GM21825 (cell line): ENCODE data around the gene APC.
"Not testable (repeated sequence)": the region's sequence is repeated elsewhere in the genome, so short reads cannot be mapped to it uniquely, and the experiment has no call there.

Source experiments
- ATAC-seq: cut with Tn5 transposase; IDR thresholded peaks from one replicate; pipeline ENCODE4 v1.9.1; 2021; ENCODE audit warnings: mild to moderate bottlenecking, moderate library complexity; ENCODE audit not compliant: unreplicated experiment

The APC gene

DNA sequence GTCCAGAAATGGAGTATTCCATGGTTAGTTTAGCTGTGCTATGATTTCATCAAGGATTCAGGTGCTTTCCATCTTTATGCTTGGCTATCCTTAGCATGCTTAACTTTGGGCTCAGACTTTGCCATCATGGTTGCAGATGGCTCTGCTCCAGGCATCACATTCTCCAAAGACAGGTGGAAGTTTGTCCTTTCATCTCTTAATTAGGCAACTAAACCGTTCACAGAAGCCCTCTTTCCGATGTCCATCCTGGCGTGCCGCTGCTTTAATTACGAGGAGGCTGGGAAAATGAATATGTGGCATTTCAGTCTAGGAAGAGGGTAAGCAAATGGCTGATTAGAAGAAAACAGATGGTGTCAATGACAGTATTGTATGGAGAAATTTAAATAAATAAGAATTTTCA lies 24.5 kb upstream of the APC start:
- no peak for ATAC-seq

DNA sequence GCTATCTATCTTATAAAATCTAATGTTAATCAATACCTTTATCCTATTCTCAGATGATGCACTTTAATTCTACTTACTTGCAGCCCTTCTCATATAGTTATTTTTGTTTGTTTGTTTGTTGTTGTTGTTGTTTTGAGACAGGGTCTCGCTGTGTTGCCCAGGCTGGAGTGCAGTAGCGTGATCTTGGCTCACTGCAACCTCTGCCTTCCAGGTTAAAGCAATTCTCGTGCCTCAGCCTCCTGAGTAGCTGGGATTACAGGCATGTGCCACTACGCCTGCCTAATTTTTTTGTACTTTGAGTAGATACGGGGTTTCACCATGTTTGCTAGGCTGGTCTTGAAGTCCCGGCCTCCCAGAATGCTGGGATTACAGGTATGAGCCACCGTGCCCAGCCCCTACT lies 20.8 kb upstream of the APC start:
- ATAC-seq, result not testable (repeated sequence)

DNA sequence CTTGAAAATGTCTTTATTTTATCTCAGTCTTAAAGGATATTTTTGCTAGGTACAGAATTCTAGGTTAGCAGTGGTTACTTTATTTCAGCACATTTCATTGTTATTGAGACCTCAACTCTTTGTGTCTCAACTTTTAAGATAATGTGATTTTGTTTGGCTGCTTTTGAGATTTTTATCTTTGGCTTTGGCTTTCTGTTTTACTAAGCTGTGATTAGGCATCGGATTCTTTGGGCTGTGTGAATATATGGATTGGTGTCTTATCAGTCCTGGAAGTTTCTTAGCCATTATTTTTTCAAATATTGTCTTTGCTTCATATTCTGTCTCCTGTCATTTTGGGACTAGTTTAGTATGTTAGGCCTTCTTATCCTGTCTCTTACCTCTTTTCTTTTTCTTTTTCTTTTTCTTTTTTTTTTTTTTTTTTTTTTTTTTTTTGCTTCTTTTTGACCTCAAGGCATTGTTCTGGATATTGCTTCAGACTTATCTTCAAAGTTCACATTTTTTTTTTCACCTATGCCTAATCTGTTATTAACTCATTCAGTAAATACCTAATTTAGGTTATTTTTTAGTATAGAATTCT lies 20.1 kb upstream of the APC start:
- no peak for ATAC-seq

DNA sequence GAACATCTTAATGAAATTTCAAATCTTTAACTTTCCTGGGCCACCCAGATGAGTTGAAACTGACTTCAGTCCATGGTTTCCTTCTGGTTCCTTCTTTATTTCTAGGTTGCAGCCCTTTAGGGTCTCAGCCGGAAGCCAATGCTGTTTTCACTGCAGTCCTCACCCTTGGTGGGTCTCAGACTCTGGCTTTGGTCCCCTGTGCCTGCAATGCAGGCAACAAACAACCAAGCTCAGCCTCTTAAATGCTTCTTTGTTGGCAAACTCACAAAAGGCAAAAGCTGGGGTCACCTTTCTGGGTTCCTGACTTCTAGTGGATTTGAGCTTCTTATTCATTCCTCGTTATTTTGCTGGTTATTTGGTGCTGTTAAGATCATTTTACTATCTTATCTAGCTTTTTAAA lies 19.3 kb upstream of the APC start:
- ATAC-seq, result no peak

DNA sequence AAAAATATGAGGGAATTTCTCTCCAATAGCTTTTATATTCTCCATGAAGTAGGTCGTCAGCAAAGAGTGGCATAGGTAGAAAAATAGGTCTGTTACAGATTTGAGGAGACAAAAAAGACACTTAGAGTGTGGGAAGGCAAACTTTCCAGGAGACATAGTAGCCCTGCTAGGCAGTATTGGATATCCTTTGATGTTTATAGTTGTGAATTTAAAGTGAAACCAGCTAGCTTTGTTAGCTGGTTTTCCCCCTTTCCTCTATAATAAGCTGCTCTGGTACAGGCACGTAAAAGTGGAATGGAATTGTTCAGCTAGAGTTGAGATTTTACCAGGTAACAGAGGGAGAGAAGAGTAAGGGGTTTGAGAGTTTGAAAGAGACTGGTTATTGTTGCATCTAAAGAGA lies 17.1 kb upstream of the APC start:
- no peak for ATAC-seq

DNA sequence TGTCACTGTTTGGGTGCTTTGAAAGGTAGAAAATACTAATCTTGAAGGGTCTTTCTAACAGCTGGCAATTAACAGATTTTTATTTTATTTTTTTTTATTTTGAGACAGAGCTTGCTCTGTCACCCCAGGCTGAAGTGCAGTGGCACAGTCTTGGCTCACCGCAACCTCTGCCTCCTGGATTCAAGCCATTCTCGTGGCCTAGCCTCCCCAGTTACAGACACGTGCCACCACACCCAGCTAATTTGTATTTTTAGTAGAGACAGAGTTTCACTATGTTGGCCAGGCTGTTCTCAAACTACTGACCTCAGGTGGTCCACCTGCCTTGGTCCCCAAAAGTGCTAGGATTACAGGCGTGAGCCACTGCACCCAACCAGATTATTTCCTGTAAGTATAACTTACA lies 12.8 kb upstream of the APC start:
- ATAC-seq, result no peak

DNA sequence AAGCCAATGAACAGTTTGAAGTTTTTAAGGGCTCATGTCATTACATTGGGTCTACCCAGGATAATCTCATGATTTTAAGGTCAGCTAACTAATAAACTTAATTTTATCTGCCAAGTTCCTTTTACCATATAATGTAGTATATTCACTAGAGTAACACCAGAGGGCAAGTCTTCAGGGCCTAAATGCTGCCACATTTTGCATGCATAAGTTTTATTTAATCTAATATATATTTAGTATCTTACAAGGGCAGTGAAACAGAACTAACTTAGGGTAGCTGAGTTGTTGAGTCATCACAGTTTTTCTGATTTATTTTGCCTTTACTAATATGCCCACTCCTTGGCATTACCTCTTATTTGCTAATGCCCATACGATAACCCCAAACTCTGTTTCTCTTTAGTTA lies 8.1 kb upstream of the APC start:
- no peak for ATAC-seq

DNA sequence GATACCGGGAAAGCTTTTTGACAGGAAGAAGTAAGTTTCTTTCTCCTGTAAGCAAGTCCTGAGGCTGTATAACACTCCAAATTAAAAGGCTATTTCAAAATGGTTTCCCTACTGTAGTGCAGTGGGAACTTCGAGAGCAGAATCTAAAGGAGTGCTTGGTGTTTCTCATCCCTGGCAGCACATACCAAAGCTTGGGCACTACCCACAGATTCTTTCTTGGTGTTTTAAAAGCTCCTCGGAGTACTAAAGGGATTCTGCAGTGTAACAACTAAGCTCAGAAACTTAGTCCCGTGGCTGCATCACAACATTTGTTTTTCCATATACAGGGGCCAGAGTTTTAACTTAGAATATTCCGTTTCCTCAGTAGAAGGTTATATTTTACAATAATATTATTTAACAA lies 5.6 kb upstream of the APC start:
- no peak for ATAC-seq

DNA sequence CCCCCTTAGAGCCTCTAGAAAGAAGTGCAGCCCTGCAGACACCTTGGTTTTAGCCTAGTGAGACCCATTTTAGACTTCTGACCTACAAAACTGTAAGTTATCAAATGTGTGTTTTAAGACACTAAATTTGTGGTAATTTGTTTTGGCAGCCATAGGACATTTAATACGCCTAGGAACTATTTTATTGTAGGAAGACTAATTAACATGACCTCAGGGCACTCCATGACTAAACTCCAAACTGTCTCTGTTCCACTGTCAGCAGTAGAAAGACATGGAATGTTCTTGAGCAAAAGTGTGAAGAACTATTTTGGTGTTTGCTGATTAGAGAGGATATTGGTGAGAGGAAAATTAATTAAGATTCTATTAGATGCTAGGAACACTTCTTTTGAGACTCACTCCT lies 4.1 kb upstream of the APC start:
- no peak for ATAC-seq

DNA sequence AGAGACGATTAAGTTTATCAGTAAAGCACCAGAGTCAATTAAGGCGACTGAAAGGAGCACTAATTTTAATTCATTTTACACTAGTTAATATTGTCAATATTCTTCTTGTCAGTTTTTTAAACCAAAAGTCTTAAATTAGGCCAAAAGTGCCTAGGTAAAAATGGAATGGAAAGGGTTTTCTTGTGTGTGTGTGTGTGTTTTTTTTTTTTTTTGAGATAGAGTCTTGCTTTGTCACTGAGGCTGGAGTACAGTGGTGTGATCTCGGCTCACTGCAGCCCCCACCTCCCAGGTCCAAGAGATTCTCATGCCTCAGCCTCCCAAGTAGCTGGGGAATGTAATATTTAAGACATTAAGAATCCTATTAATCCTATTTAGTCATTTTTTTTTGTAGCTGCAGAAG lies 3.1 kb upstream of the APC start:
- no peak for ATAC-seq

DNA sequence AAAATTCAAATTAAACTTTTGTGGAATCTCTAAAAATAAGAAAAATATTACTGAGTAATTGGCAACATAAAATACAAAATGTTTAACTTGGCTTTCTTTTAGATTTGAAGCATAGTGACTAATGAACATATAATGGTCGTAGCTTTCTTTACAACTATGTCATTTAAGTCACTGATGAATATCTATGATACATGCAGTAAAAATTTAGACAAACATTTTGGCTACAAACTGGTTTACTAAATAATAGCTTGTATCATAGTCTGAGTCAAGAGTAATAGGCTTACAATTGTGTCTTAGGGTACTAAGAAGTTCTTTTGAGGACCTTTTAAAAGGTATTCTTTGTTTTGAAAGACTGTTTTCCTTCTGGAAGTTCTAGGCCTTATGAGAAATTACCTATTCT lies 2.0 kb upstream of the APC start:
- ATAC-seq, result no peak

DNA sequence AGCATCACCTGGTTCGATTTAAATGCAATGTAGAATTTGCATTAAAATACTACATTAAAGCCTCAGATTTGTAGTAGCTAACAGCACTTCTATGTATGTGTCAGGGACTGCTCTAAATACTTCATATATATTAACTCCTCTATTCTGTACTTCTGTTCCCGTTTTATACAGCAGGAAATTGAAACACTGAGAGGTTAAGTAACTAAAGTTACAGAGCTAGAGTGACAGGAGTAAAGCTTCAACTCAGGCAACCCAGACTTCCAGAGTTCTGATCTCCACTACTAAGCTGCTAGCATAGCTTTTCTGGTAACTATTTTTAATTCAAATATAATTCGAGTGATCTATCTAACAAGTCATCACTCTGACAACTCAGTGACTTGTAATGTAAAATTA lies 619 bp upstream of the APC start:
- ATAC-seq, result no peak

DNA sequence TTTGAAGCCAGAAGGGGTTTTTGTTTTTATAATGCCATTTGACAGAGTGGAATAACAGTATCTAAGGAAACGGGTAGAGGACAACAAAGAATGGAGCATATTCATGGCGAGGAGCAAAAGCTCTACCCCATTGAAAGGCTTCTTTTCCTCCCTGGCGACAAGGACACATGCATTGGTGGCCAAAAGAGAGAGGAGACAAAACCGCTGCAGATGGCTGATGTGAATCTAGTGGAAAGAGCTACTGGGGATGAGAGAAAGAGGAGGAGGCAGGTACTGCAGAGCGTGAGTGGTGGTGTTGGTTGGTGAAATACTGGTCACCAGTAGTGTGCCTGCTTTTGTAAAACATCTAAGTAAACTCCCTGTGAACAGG lies 491 bp downstream of the APC start:
- ATAC-seq, result peak; percentile 27

DNA sequence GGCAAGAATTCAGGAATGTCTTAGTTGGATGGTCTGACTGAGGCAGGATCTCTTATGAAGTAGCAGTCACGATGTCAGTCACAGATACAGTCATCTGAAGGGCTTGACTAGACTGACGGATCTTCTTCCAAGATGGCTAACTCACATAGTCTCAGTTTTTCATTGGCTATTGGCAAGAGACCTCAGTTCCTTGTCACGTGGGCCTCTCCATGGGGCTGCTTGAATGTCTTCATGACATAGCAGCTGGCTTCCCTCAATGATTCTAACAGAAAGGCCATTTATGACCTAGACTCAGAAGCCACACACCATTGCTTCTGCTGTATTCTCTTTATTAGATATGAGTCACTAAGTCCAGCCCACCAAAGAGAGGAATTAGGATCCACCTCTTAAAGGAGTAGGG lies 4.7 kb downstream of the APC start:
- no peak for ATAC-seq

DNA sequence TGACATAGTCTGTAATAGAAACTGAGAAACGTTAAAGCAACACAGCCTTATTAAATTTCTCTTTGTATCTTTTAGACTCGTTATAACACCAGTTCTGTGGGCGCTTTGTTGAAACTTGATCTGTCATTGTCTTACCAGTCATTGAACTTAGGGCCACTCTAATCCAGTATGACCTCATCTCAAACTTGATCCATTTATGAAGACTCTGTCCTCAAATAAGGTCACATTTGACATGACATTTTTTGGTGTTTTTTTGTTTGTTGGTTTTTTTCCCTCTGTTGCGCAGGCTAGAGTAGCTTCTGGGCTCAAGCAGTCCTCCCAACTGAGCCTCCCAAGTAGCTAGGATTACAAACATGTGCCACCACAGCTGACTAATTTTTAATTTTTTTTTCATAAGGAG lies 5.9 kb downstream of the APC start:
- no peak for ATAC-seq

DNA sequence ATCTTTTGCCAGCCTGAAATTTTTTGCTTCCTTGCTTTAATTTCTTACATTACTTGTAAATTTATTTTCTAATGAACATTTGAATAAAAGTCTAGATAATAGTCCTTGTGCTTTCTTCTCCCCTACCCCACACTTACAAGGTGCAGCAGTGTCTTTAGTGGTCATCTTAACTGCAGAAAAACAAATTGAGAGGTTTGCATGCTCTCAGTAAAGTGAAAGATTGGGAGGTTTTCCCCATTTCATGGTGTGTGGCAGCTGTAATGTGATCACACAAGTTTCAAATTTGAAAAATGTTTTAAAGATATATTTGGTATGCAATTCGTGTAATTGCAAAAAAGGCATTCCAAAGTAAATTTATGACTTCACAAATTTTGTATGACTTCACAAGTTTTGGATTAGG lies 14.7 kb downstream of the APC start:
- ATAC-seq, result no peak

DNA sequence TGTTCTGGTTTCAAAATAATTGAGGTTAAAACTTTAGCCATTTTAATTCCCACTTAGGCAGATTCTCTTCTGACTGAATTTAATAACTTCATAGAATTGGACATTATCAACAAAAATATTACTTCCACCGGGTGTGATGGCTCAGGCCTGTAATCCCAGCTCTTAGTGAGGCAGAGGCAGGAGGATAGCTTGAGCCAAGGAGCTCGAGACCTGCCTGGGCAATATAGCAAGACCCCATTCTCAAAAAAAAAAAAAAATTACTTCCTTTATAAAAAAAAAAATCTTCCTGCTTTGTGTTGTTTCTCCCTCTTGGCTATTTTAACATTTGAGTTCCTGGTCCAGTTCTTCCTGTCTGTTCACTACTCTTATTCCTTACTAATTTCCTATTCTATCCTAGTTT lies 18.0 kb downstream of the APC start:
- ATAC-seq, result no peak

DNA sequence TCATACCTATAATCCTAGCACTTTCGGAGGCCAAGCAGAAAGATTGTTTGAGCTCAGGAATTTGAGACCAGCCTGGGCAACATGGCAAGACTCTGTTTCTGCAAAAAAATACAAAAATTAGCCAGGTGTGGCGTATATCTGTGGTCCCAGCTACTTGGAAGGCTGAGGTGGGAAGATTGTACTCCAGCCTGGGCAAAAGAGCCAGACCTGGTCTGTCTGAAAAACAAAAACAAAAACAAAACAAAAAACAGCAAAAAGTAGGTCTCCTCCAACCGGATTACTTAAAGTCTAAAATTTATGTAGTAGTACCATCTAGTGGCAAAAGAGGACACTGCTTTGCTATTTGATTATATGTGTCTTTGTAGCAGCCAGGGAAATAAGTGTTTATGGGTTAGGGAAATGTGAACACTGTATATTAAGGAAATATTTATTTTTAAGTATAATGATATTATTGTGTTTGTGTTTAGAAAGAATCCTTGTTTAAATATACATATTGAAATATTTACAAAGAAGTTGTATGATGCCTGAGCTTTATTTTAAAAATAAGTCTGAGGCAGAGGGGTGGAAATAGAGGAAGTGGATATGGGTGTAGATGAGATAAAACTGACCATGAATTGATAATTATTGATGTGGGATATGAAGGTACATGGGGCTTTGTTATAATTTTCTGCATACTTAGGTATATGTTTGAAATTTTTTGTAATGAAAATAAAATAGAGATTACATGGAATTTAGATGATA lies 20.0 kb downstream of the APC start:
- ATAC-seq, result peak; percentile 87

DNA sequence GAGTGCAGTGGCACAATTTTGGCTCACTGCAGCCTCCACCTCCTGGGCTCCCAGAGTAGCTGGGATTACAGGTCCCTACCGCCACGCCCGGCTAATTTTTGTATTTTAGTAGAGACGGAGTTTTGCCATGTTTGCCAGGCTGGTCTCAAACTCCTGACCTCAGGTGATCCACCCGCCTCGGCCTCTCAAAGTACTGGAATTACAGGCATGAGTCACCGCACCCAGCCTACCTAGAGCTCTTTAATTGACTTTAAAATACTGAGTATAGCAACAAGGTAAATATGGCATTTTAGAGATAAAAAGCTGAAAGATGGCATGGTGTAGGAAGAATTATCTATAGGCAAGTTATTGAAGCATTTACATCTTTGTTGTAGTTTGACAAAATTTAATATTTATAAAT lies 21.0 kb downstream of the APC start:
- no peak for ATAC-seq

DNA sequence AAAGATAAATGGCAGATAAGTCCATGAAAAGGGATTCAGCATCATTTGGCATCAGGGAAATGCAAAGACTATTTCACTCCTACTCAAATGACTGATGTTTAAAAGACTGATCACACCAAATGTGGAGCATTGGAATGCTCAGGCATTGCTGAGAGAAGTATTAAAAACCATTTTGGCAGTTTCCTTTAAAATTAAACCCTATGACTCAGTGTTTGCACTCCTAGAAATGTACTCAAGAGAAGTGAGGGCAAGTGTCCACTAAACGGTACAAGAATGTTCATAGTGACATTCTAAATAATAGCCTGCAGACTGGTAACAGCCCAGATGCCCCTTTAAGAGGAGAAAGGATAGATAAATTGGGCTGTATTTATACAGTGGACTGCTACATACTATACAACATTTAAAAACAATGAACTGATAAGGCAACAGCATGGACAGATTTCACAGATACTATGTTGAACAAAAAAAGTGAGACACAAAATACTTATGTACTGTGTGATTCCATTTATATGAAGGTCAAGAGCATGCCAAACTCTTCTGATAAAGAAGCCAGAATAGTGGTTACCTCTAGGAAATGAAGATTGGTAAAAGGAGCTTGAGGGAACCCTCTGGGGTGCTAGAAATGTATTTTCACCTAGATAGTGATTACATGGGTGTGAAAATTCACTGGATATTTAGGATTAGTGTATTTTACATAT lies 24.6 kb downstream of the APC start:
- no peak for ATAC-seq

DNA sequence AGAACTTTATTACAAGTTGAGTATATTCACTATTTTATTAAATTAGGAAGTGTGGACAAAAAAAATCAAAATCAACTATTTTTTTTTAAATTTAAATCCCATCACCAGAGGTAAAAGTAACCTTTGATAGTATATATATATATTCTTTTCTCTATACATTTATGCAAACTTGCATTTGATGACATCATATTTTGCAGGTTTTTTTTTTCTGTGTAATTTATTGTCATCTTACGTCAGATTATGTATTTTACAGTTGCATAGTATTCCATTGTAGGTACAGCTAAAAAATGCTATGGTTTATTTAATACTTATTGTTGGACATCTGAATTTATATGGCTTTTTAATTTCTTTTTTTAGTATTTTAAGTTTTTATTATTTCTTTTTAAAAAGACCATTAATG lies 25.5 kb downstream of the APC start:
- no peak for ATAC-seq

DNA sequence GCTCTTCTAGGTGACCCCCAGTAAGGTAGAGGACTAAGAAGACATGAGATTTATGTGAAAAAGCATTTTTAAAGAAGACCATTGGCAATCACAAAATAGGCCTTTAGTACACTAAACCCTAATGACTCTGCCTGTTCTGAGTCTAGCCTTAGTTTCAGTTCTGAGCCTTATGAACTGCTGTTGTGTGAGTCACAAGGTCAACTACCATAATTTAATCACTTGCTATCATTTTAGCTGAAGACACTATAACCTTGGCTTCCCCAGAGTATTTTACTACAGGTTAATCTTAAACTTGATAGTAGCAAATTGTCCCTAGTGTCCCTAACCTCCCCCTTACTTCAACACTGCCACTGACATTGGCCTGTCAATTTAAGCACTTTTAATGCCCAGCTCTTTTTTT lies 34.4 kb downstream of the APC start:
- ATAC-seq, result no peak
